OCI-M2 (cell line): ENCODE measurements around the gene FBRS.
"Not testable (repeated sequence)": the region's sequence is repeated elsewhere in the genome, so short reads cannot be mapped to it uniquely, and the experiment has no call there.

ENCODE experiments used
- DNase-seq: peaks from one replicate; lab custom pipeline; 2025; ENCODE audit not compliant: unreplicated experiment; lab: John Stamatoyannopoulos, UW

FBRS gene

GRCh38 chr16:30697264-30698138 is 39.3 kb downstream of the FBRS start:
- no peak for DNase-seq

- DNase-seq, result peak; percentile 73
Measured at GRCh38 chr16:30698139-30698815, 40.0 kb downstream of the FBRS start.

- DNase-seq, result no peak
Measured at GRCh38 chr16:30698816-30699614, 40.8 kb downstream of the FBRS start, which contains the start of gene SRCAP. SRCAP (plus strand) TSS chr16:30699171; CDS start chr16:30700825, 1,654 bp downstream.

- DNase-seq, result no peak
Measured at GRCh38 chr16:30699615-30700099, 41.4 kb downstream of the FBRS start.

GRCh38 chr16:30700491-30700890 is 42.3 kb downstream of the FBRS start:
- DNase-seq, result no peak

GRCh38 chr16:30700971-30701370 is 42.7 kb downstream of the FBRS start:
- no peak for DNase-seq

GRCh38 chr16:30703071-30703470 is 44.8 kb downstream of the FBRS start:
- not testable (repeated sequence) for DNase-seq

GRCh38 chr16:30703971-30704370 is 45.7 kb downstream of the FBRS start:
- no peak for DNase-seq

- DNase-seq, result no peak
Measured at GRCh38 chr16:30706046-30706445, 47.8 kb downstream of the FBRS start.

GRCh38 chr16:30710971-30711370 is 52.7 kb downstream of the FBRS start:
- no peak for DNase-seq

GRCh38 chr16:30711712-30712111 is 53.5 kb downstream of the FBRS start:
- no peak for DNase-seq

- no peak for DNase-seq
Measured at GRCh38 chr16:30715750-30716445, 57.7 kb downstream of the FBRS start.

GRCh38 chr16:30720086-30720485 is 61.9 kb downstream of the FBRS start:
- no peak for DNase-seq
